IMR-90 (cell line): ENCODE measurements around the gene EVA1C. TPM values are rescaled to one million over a fixed set of nuclear protein-coding genes. Genes with fewer than 3 reads are reported as not detected.

Source experiments
- ATAC-seq: fragments of 200-7000 bp; cut with Tn5 transposase; 2 replicates; pipeline ENCODE4 v1.9.1; 2020; ENCODE audit warnings: low read depth, mild to moderate bottlenecking, moderate library complexity
- BruUV-seq: library from RNA; stranded (reverse); fragments of 400-500 nt; replicated peaks from 2 replicates; lab custom pipeline; 2021; lab: Mats Ljungman, UMichigan
- CTCF ChIA-PET: fragments of 300-600 bp; formaldehyde crosslinking; extraction: SDS; loops from one replicate; lab custom pipeline; 2021; ENCODE audit warnings: antibody characterized with exemption; lab: Yijun Ruan, JAX
- POLR2A ChIA-PET: fragments of 300-600 bp; sonication (Branson Sonifier 250); formaldehyde crosslinking; loops from one replicate; lab custom pipeline; 2022; ENCODE audit warnings: antibody characterized with exemption; ENCODE audit not compliant: unreplicated experiment; lab: Charles Lee
- DNase-seq: peaks from one replicate; pipeline ENCODE4 v3.0.0; 2013
- H2AFZ ChIP-seq: replicated peaks from 2 replicates; pipeline ENCODE3; 2013; ENCODE audit warnings: low read length, mild to moderate bottlenecking; ENCODE audit not compliant: poor library complexity
- H2AK5ac ChIP-seq: 2 replicates; pipeline ENCODE4 v1.6.1; 2013; ENCODE audit warnings: low read depth, low read length, inconsistent platforms
- H2AK9ac ChIP-seq: replicated peaks from 2 replicates; pipeline ENCODE3; 2013; ENCODE audit warnings: mild to moderate bottlenecking, low read depth, low read length, moderate library complexity; ENCODE audit not compliant: poor library complexity
- H2BK120ac ChIP-seq: 2 replicates; pipeline ENCODE4 v1.6.1; 2013; ENCODE audit warnings: low read depth, low read length, inconsistent platforms
- H2BK15ac ChIP-seq: 3 replicates; pipeline ENCODE4 v1.6.1; 2013; ENCODE audit warnings: low read depth, low read length, inconsistent platforms
- H2BK20ac ChIP-seq: 2 replicates; pipeline ENCODE4 v1.6.1; 2013; ENCODE audit warnings: low read depth, mild to moderate bottlenecking, inconsistent platforms, low read length, moderate library complexity
- H2BK5ac ChIP-seq: 2 replicates; pipeline ENCODE4 v1.6.1; 2013; ENCODE audit warnings: mild to moderate bottlenecking, low read depth, low read length, inconsistent platforms; ENCODE audit not compliant: poor library complexity, severe bottlenecking
- H3K14ac ChIP-seq: replicated peaks from 2 replicates; pipeline ENCODE4 v1.6.1; 2013; ENCODE audit warnings: low read depth, low read length, inconsistent platforms
- H3K18ac ChIP-seq: 2 replicates; pipeline ENCODE4 v1.6.1; 2013; ENCODE audit warnings: low read depth, low read length, control low read depth
- H3K23ac ChIP-seq: 2 replicates; pipeline ENCODE4 v1.6.1; 2013; ENCODE audit warnings: low read depth, low read length, inconsistent platforms
- H3K27ac ChIP-seq: 2 replicates; pipeline ENCODE4 v1.5.1; 2013; ENCODE audit warnings: mild to moderate bottlenecking, control low read depth, low read length; ENCODE audit not compliant: insufficient read depth
- H3K27me3 ChIP-seq: 2 replicates; pipeline ENCODE4 v1.6.1; 2013; ENCODE audit warnings: low read length; ENCODE audit not compliant: control insufficient read depth, insufficient read depth
- H3K36me3 ChIP-seq: 2 replicates; pipeline ENCODE4 v1.6.1; 2013; ENCODE audit warnings: low read length, mixed read lengths; ENCODE audit not compliant: control insufficient read depth, insufficient read depth
- H3K4ac ChIP-seq: 2 replicates; pipeline ENCODE4 v1.6.1; 2013; ENCODE audit warnings: low read depth, low read length, inconsistent platforms
- H3K4me1 ChIP-seq: 2 replicates; pipeline ENCODE4 v1.6.1; 2013; ENCODE audit warnings: low read length, mixed read lengths; ENCODE audit not compliant: control insufficient read depth, insufficient read depth
- H3K4me2 ChIP-seq: 2 replicates; pipeline ENCODE4 v1.6.1; 2013; ENCODE audit warnings: low read depth, mild to moderate bottlenecking, control low read depth, low read length, moderate library complexity
- H3K4me3 ChIP-seq: 2 replicates; pipeline ENCODE4 v1.5.1; 2013; ENCODE audit warnings: low read depth, mild to moderate bottlenecking, control low read depth, low read length, moderate library complexity; ENCODE audit not compliant: insufficient read depth
- H3K56ac ChIP-seq: 2 replicates; pipeline ENCODE4 v1.6.1; 2013; ENCODE audit warnings: low read length, inconsistent platforms; ENCODE audit not compliant: insufficient read depth; ENCODE audit errors: extremely low read depth
- H3K79me1 ChIP-seq, 2 experiments: 2 replicates each; pipeline ENCODE4 v1.6.1; 2013; ENCODE audit warnings: low read length in 2 of 2, inconsistent platforms in 1 of 2, low read depth in 1 of 2
- H3K9ac ChIP-seq: 2 replicates; pipeline ENCODE4 v1.6.1; 2013; ENCODE audit warnings: low read depth, low read length, control low read depth
- H3K9me1 ChIP-seq: 2 replicates; pipeline ENCODE4 v1.6.1; 2013; ENCODE audit warnings: low read length, inconsistent platforms; ENCODE audit not compliant: insufficient read depth
- H3K9me3 ChIP-seq: 2 replicates; pipeline ENCODE4 v1.6.1; 2013; ENCODE audit warnings: low read length; ENCODE audit not compliant: control insufficient read depth, insufficient read depth
- H4K20me1 ChIP-seq: 2 replicates; pipeline ENCODE4 v1.6.1; 2013; ENCODE audit warnings: low read length, inconsistent platforms; ENCODE audit not compliant: insufficient read depth
- H4K5ac ChIP-seq: 2 replicates; pipeline ENCODE4 v1.6.1; 2013; ENCODE audit warnings: mild to moderate bottlenecking, low read depth, low read length, control low read depth
- H4K8ac ChIP-seq, 2 experiments: 2 replicates each; pipeline ENCODE4 v1.6.1; 2013; ENCODE audit warnings: low read depth in 2 of 2, low read length in 2 of 2, control low read depth in 1 of 2, inconsistent platforms in 1 of 2
- H4K91ac ChIP-seq: 2 replicates; pipeline ENCODE4 v1.6.1; 2013; ENCODE audit warnings: low read depth, low read length, inconsistent platforms; ENCODE audit not compliant: insufficient read depth
- BHLHE40 ChIP-seq: fragments of 150-350 bp; IDR thresholded peaks from 2 replicates; pipeline ENCODE4 v1.6.1; 2016; ENCODE audit warnings: mild to moderate bottlenecking, low read depth, low read length
- CEBPB ChIP-seq: IDR thresholded peaks from 2 replicates; pipeline ENCODE4 v1.6.1; 2012; ENCODE audit warnings: low read depth, low read length, improper control_type of control experiment
- CHD1 ChIP-seq: IDR thresholded peaks from 2 replicates; pipeline ENCODE4 v1.6.1; 2012; ENCODE audit warnings: low read depth, low read length, improper control_type of control experiment
- ELK1 ChIP-seq: fragments of 150-350 bp; IDR thresholded peaks from 2 replicates; pipeline ENCODE4 v1.6.1; 2016; ENCODE audit warnings: low read depth, mild to moderate bottlenecking, low read length, moderate library complexity, borderline replicate concordance
- FOS ChIP-seq: fragments of 150-350 bp; IDR thresholded peaks from 2 replicates; pipeline ENCODE4 v1.6.1; 2016; ENCODE audit warnings: low read depth, low read length
- MAZ ChIP-seq: IDR thresholded peaks from 2 replicates; pipeline ENCODE4 v1.6.1; 2012; ENCODE audit warnings: low read depth, mild to moderate bottlenecking, low read length, improper control_type of control experiment, moderate library complexity, borderline replicate concordance
- NFE2L2 ChIP-seq: fragments of 150-350 bp; IDR thresholded peaks from 2 replicates; pipeline ENCODE4 v1.6.1; 2016; ENCODE audit warnings: low read depth, mild to moderate bottlenecking, low read length
- POLR2A ChIP-seq: IDR thresholded peaks from 2 replicates; pipeline ENCODE4 v1.6.1; 2012; ENCODE audit warnings: mild to moderate bottlenecking, low read depth, low read length
- RAD21 ChIP-seq: IDR thresholded peaks from 2 replicates; pipeline ENCODE4 v1.6.1; 2012; ENCODE audit warnings: low read length, improper control_type of control experiment
- SMC3 ChIP-seq: fragments of 150-350 bp; IDR thresholded peaks from 2 replicates; pipeline ENCODE4 v1.6.1; 2016; ENCODE audit warnings: low read depth, mild to moderate bottlenecking, antibody characterized with exemption, low read length, moderate library complexity
- USF2 ChIP-seq: fragments of 150-350 bp; IDR thresholded peaks from 2 replicates; pipeline ENCODE4 v1.6.1; 2017; ENCODE audit warnings: mild to moderate bottlenecking, antibody characterized with exemption, low read length, low read depth
- WGBS, 2 experiments: methylation state at CpG; one replicate each; pipeline versions ENCODE4 v1.1.5 to v1.1.7; 2013; ENCODE audit warnings: missing lambda C conversion rate in 2 of 2; ENCODE audit not compliant: insufficient read length in 1 of 2; ENCODE audit errors: extremely low coverage in 2 of 2; 5-methylcytosine and 5-hydroxymethylcytosine counted together
- dilution Hi-C: fragments of 300-500 bp; cut with HindIII; formaldehyde crosslinking; loops from one replicate; pipeline ENCODE4 v1.14.3; 2018; ENCODE audit warnings: low sequenced_read_pairs; ENCODE audit not compliant: unreplicated experiment
- in situ Hi-C: fragments of 300-500 bp; cut with MboI; formaldehyde crosslinking; loops from 3 replicates; pipeline ENCODE4 v1.14.3; 2019; ENCODE audit warnings: low sequenced_read_pairs, inconsistent platforms, mixed read lengths
- intact Hi-C: fragments of 100-400 bp; cut with micrococcal nuclease; formaldehyde crosslinking; loops from 2 replicates; pipeline ENCODE4 v1.10.0; 2022
- polyA plus RNA-seq, 3 experiments: library from polyadenylated mRNA; depleted of rRNA; stranded (reverse); fragments of >200 nt; gene quantifications; 2 replicates each; pipeline ENCODE4 v1.2.3, GENCODE V29; 2012; ENCODE audit warnings: low replicate concordance in 1 of 3
- total RNA-seq: library from RNA; depleted of rRNA; stranded (reverse); fragments of >200 nt; gene quantifications from 2 replicates; pipeline ENCODE4 v1.2.3, GENCODE V29; 2012

Gene EVA1C
- total and polyA plus RNA-seq, 2 of the 4 experiments (the other 2 are of a cell fraction), result 0.72 to 1.1 TPM

- ChIA-PET POLR2A (no interaction called here), CTCF (no interaction called here)
- dilution Hi-C loops, result no loop called here
- Histone ChIP-seq H4K91ac (no peak overlapping the region), H3K9me1 (peaks cover 6% of the 10 kb centered on the region; the same call in 1 of the 2 replicates), H2AK9ac (no peak overlapping the region), H3K4ac (peak overlapping the region; percentile 60), H3K56ac (no peak overlapping the region), H3K27ac (no peak overlapping the region), H3K14ac (no peak overlapping the region), H3K9me3 (no peaks in the 10 kb centered on the region), H4K8ac (peak overlapping the region in 1 of 2 experiments; percentile 32; a peak in 1 of 4 replicates), H3K79me1 (peaks cover 0 to 5% of the 10 kb centered on the region in 2 experiments; a peak in 1 of 4 replicates), H3K4me1 (peaks cover 12% of the 10 kb centered on the region), H2AK5ac (0 out of 2 replicates have a peak overlapping the region, but pooled peaks have one; percentile 24), H3K36me3 (no peaks in the 10 kb centered on the region), H2BK15ac (no peak overlapping the region), H3K27me3 (no peaks in the 10 kb centered on the region), H2BK120ac (peak overlapping the region; percentile 50), H3K4me2 (no peak overlapping the region), H4K5ac (no peak overlapping the region), H2BK20ac (peak overlapping the region; percentile 45; the same call in 1 of the 2 replicates), H4K20me1 (no peaks in the 10 kb centered on the region), H2BK5ac (no peak overlapping the region), H3K23ac (no peak overlapping the region), H3K9ac (no peak overlapping the region), H3K4me3 (no peak overlapping the region), H2AFZ (no peak overlapping the region), H3K18ac (no peak overlapping the region)
- no TSS peak for BruUV-seq
- intact Hi-C loops, result no loop called here
- no peak for TF ChIP-seq RAD21
- TF ChIP-seq SMC3, result no peak
- TF ChIP-seq ELK1, result no peak
- TF ChIP-seq POLR2A, result no peak
- TF ChIP-seq BHLHE40, result no peak
- TF ChIP-seq CEBPB, result no peak
- no peak for TF ChIP-seq FOS
- TF ChIP-seq MAZ, result no peak
- no peak for TF ChIP-seq USF2
- TF ChIP-seq CHD1, result no peak
- no peak for TF ChIP-seq NFE2L2
- ATAC-seq (no peak), DNase-seq (no peak)
- in situ Hi-C loops, result no loop called here
- WGBS, 2 experiments, result 100% methylated on average over 1 of the region's 5 CpGs; no CpG with 5 or more reads in 1 of the 2 experiments
Observed at GRCh38 chr21:32424674-32425073, 12.2 kb downstream of the EVA1C start.
